K562 (cell line): ENCODE data around the gene TMEM61. TPM values are rescaled to one million over a fixed set of nuclear protein-coding genes. Genes with fewer than 3 reads are reported as not detected.

Source experiments
- CBX1 ChIP-seq: sonication (generic); IDR thresholded peaks from 2 replicates; pipeline ENCODE4 v1.6.1; 2016; ENCODE audit warnings: antibody characterized with exemption, low read depth, mild to moderate bottlenecking
- KAT7 ChIP-seq: sonication (generic); formaldehyde crosslinking; IDR thresholded peaks from 2 replicates; pipeline ENCODE4 v1.8.0; 2022; ENCODE audit warnings: missing genetic modification reagents, mild to moderate bottlenecking, borderline replicate concordance
- SIN3A ChIP-seq, 2 experiments: fragments of 150-350 bp in 1 of 2; IDR thresholded peaks; 2 replicates each; pipeline ENCODE4 v1.6.1; 2011 to 2016; ENCODE audit warnings: borderline replicate concordance in 2 of 2, low read depth in 2 of 2, low read length in 2 of 2, mild to moderate bottlenecking in 2 of 2, moderate library complexity in 2 of 2; ENCODE audit not compliant: control insufficient read depth in 1 of 2
- SMARCA4 ChIP-seq: fragments of 450-650 bp; IDR thresholded peaks from 2 replicates; pipeline ENCODE4 v1.6.1; 2016
- ZNF263 ChIP-seq: sonication (generic); formaldehyde crosslinking; IDR thresholded peaks from 2 replicates; pipeline ENCODE4 v1.8.0; 2022; ENCODE audit warnings: mild to moderate bottlenecking, missing genetic modification reagents, borderline replicate concordance
- polyA plus RNA-seq, 8 experiments: library from polyadenylated mRNA; depleted of rRNA in 4 of 8; stranded (reverse) in 5 of 8; unstranded in 3 of 8; fragments of >200 nt; fragmentation: Nextera tagmentation in 2 of 8; fragmentation: Illumina TruSeq in 1 of 8; extraction: Ambion mirVana in 2 of 8; extraction: Trizol in 1 of 8; gene quantifications; 2 replicates each; pipeline versions ENCODE4 v1.2.1 to v1.2.3, GENCODE V29; 2011 to 2014; ENCODE audit warnings: inconsistent platforms in 1 of 8, missing spikeins in 1 of 8
- total RNA-seq, 7 experiments: library from RNA; depleted of rRNA in 6 of 7; stranded (reverse); fragments of >200 nt in 6 of 7; fragmentation: Illumina TruSeq in 2 of 7; extraction: Trizol in 2 of 7; gene quantifications; 2 replicates each; pipeline versions ENCODE4 v1.2.1 to v1.2.3, GENCODE V29; 2011 to 2021; ENCODE audit warnings: low replicate concordance in 1 of 7
- TF ChIP-seq, protein P1 (sequence below): sonication (generic); formaldehyde crosslinking; IDR thresholded peaks from 2 replicates; pipeline ENCODE4 v1.8.0; 2022; ENCODE audit warnings: missing genetic modification reagents, mild to moderate bottlenecking, moderate library complexity, borderline replicate concordance
- TF ChIP-seq, protein P2 (sequence below), 2 experiments: fragments of 450-650 bp; IDR thresholded peaks; 2 replicates each; pipeline ENCODE4 v1.6.1; 2016; ENCODE audit warnings: mild to moderate bottlenecking in 2 of 2, borderline replicate concordance in 1 of 2, low read depth in 1 of 2, moderate library complexity in 1 of 2
- TF ChIP-seq, protein P3 (sequence below), 2 experiments: IDR thresholded peaks; 2 replicates each; pipeline ENCODE4 v1.6.1; 2012; ENCODE audit warnings: improper control_type of control experiment in 2 of 2, low read depth in 2 of 2, low read length in 2 of 2, borderline replicate concordance in 1 of 2

Gene TMEM61
- total and polyA plus RNA-seq, 9 of the 15 experiments (the other 6 are each of a cell fraction or from before 2014, with no cell fraction given): not detected

DNA sequence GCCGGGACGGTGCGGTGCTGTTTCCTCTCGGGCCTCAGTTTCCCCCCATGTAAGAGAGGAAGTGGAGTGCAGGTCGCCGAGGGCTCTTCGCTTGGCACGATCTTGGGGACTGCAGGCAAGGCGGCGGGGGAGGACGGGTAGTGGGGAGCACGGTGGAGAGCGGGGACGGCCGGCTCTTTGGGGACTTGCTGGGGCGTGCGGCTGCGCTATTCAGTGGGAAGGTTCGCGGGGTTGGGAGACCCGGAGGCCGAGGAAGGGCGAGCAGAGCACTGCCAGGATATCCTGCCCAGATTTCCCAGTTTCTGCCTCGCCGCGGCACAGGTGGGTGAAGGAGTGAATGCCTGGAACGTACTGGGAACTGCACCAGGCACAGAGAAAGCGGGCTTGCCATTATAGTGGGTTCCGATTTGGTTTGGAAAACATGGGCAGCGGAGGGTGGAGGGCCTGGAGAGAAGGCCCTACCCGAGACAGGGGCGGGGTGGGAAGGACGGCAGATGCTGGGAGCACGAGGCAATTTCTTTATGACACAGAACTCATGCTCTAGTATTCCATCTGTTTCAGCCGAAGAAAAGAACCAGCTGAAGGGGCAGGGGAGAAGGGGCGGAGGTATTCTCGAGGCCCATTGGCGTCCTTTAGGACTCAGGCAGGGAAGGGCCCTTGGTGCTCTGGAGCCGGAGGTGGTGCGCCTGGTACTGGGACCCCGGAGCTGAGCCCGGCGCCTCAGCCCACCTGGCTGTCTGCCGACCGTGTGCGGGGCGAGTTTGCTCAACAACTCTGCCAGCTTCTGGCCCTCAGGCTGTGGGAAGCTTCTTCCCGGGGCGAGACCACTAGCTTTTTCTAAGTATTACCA, 59.9 kb downstream of the TMEM61 start (continued):
- TF ChIP-seq, protein P1, sequence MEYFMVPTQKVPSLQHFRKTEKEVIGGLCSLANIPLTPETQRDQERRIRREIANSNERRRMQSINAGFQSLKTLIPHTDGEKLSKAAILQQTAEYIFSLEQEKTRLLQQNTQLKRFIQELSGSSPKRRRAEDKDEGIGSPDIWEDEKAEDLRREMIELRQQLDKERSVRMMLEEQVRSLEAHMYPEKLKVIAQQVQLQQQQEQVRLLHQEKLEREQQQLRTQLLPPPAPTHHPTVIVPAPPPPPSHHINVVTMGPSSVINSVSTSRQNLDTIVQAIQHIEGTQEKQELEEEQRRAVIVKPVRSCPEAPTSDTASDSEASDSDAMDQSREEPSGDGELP (CRISPR knock-in tag): 0 out of 2 replicates have a peak, but pooled peaks have one; percentile 19
- TF ChIP-seq ZNF263 (CRISPR knock-in tag) (peak; percentile 98), SIN3A (IDR thresholded peaks at IDR 0.05; ENCODE audit: borderline replicate concordance in 2 of 2, control insufficient read depth in 1 of 2, low read depth in 2 of 2, low read length in 2 of 2) (0 out of 4 replicates have a peak, but pooled peaks of 1 of the 2 experiments have one; percentile 52), CBX1 (0 out of 2 replicates have a peak, but pooled peaks have one; percentile 6), SMARCA4 (no peak), KAT7 (CRISPR knock-in tag) (peak; percentile 27; the same call in 1 of the 2 replicates)
- TF ChIP-seq, protein P2, sequence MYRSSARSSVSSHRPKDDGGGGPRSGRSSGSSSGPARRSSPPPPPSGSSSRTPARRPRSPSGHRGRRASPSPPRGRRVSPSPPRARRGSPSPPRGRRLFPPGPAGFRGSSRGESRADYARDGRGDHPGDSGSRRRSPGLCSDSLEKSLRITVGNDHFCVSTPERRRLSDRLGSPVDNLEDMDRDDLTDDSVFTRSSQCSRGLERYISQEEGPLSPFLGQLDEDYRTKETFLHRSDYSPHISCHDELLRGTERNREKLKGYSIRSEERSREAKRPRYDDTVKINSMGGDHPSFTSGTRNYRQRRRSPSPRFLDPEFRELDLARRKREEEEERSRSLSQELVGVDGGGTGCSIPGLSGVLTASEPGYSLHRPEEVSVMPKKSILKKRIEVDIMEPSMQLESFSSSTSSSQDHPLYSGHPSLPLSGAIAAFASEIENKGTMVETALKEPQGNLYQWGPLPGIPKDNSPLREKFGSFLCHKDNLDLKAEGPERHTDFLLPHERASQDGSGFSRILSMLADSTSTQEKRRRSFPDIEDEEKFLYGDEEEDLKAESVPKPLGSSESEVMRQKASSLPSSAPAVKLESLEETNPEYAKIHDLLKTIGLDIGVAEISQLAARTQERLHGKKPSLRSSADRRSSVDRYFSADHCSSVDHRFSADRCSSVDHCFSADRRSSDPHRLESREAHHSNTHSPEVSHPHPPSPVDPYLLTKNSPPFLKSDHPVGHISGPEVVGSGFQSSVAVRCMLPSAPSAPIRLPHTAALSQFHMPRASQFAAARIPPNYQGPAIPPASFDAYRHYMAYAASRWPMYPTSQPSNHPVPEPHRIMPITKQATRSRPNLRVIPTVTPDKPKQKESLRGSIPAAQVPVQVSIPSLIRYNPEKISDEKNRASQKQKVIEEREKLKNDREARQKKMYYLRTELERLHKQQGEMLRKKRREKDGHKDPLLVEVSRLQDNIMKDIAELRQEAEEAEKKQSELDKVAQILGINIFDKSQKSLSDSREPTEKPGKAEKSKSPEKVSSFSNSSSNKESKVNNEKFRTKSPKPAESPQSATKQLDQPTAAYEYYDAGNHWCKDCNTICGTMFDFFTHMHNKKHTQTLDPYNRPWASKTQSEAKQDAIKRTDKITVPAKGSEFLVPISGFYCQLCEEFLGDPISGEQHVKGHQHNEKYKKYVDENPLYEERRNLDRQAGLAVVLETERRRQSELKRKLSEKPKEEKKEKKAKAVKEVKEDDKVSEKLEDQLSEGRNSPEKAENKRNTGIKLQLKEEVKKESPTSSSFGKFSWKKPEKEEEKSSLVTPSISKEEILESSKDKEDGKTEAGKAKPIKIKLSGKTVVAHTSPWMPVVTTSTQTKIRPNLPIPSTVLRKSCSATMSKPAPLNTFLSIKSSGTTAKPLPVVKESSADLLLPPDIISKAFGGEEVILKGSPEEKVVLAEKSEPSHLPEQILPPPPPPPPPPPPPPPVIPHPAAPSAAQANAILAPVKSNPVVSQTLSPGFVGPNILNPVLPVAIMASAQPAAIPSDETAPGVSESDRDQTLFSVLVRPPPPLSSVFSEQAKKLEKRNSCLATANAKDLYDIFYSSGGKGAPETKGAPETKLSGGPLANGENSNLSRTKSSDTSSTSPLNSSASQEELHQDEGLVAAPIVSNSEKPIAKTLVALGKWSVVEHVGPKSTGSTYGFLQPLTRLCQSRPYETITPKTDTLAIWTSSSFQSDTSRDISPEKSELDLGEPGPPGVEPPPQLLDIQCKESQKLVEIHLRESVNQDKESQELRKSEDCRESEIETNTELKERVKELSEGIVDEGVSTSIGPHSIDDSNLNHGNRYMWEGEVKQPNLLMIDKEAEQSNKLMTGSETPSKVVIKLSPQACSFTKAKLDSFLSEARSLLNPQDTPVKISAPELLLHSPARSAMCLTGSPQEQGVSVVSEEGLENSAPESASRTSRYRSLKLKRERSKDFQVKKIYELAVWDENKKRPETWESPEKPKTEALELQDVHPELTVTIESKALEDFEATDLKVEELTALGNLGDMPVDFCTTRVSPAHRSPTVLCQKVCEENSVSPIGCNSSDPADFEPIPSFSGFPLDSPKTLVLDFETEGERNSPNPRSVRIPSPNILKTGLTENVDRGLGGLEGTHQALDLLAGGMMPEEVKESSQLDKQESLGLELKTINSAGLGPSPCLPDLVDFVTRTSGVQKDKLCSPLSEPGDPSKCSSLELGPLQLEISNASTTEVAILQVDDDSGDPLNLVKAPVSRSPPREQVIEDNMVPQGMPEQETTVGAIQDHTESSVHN (IDR thresholded peaks at IDR 0.05; ENCODE audit: borderline replicate concordance in 1 of 2, low read depth in 1 of 2): no peak
- TF ChIP-seq, protein P3, sequence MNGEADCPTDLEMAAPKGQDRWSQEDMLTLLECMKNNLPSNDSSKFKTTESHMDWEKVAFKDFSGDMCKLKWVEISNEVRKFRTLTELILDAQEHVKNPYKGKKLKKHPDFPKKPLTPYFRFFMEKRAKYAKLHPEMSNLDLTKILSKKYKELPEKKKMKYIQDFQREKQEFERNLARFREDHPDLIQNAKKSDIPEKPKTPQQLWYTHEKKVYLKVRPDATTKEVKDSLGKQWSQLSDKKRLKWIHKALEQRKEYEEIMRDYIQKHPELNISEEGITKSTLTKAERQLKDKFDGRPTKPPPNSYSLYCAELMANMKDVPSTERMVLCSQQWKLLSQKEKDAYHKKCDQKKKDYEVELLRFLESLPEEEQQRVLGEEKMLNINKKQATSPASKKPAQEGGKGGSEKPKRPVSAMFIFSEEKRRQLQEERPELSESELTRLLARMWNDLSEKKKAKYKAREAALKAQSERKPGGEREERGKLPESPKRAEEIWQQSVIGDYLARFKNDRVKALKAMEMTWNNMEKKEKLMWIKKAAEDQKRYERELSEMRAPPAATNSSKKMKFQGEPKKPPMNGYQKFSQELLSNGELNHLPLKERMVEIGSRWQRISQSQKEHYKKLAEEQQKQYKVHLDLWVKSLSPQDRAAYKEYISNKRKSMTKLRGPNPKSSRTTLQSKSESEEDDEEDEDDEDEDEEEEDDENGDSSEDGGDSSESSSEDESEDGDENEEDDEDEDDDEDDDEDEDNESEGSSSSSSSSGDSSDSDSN (IDR thresholded peaks at IDR 0.05; ENCODE audit: borderline replicate concordance in 1 of 2, low read depth in 2 of 2, low read length in 2 of 2): peak in 1 of 2 experiments; percentile 32; a peak in 1 of 4 replicates
